ENCODE results near the gene MAOB. TPM values are rescaled to one million over a fixed set of nuclear protein-coding genes. Genes with fewer than 3 reads are reported as not detected.

MAOB gene
- total and polyA plus RNA-seq, 9 of the 15 experiments (the other 6 are each of a cell fraction or from before 2014, with no cell fraction given), result 0.05 to 0.09 TPM; not detected in 7

DNA sequence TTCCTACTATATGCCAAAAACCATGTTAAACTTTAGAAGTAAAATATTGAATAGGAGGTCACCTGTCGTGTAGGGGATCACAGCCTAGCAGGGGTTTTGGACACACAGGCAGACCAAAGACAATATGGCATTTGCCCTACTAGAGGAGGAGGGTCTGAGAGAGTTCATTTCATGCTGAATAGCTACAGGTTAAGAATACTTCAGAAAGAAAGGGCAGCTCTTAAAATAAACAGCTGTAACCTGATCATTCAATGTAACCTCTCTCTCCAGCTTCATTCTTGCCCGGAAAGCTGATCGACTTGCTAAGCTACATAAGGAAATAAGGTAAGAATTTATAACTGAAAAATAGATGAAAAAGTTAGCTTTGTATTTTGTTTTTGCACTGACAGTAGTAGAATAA is 146.3 kb downstream of the MAOB start:
- Histone ChIP-seq H3K9me1 (ENCODE audit: control insufficient read depth, insufficient read depth, low read length) (no peaks in the 10 kb centered on the region), H3K4me2 (ENCODE audit: insufficient read depth, low read length) (no peak overlapping the region), H4K20me1 (replicated peaks; ENCODE audit: control insufficient read depth, insufficient read depth, low read length) (no peaks in the 10 kb centered on the region), H3K36me3 (ENCODE audit: control insufficient read depth, insufficient read depth, low read length) (no peaks in the 10 kb centered on the region), H3K4me3 (no peak overlapping the region), H3K4me1 (replicated peaks in 1 of 2; ENCODE audit: control insufficient read depth in 2 of 2, insufficient read depth in 2 of 2, low read length in 2 of 2) (no peaks in the 10 kb centered on the region), H3K9ac (ENCODE audit: insufficient read depth in 1 of 2, low read depth in 2 of 2, low read length in 2 of 2) (no peak overlapping the region), H3K27me3 (ENCODE audit: control insufficient read depth in 2 of 2, insufficient read depth in 2 of 2, low read length in 2 of 2) (no peaks in the 10 kb centered on the region), H3K27ac (ENCODE audit: extremely low read depth, low read depth, low read length) (no peak overlapping the region), H3K79me2 (ENCODE audit: control insufficient read depth, insufficient read depth, low read length) (no peaks in the 10 kb centered on the region), H3K9me3 (replicated peaks; ENCODE audit: control insufficient read depth, insufficient read depth, low read depth, low read length) (no peaks in the 10 kb centered on the region), H2AFZ (ENCODE audit: low read depth, low read length) (no peak overlapping the region)
- ChIA-PET POLR2A (no interaction called here), CTCF (ENCODE audit: low intra/inter-chr PET ratio) (no interaction called here)
- intact Hi-C loops (cut with micrococcal nuclease), result no loop called here
- 6% methylated on average over 3 of the region's 3 CpGs for WGBS (ENCODE audit: insufficient coverage, low coverage, missing lambda C conversion rate)
- ATAC-seq (no peak), DNase-seq (ENCODE audit: extremely low read depth in 1 of 4, low spot score in 3 of 4) (no peak), FAIRE-seq (no peak)
- TF ChIP-seq ESRRB (CRISPR knock-in tag; IDR thresholded peaks at IDR 0.05; ENCODE audit: borderline replicate concordance) (no peak), HNRNPL (IDR thresholded peaks at IDR 0.05; ENCODE audit: low read depth, low read length) (no peak)
- TF ChIP-seq, protein P1, sequence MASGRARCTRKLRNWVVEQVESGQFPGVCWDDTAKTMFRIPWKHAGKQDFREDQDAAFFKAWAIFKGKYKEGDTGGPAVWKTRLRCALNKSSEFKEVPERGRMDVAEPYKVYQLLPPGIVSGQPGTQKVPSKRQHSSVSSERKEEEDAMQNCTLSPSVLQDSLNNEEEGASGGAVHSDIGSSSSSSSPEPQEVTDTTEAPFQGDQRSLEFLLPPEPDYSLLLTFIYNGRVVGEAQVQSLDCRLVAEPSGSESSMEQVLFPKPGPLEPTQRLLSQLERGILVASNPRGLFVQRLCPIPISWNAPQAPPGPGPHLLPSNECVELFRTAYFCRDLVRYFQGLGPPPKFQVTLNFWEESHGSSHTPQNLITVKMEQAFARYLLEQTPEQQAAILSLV (tag; IDR thresholded peaks at IDR 0.05), result no peak
- no TSS peak for BruUV-seq (replicated peaks)
- in situ Hi-C loops (cut with MboI), result no loop called here

DNA sequence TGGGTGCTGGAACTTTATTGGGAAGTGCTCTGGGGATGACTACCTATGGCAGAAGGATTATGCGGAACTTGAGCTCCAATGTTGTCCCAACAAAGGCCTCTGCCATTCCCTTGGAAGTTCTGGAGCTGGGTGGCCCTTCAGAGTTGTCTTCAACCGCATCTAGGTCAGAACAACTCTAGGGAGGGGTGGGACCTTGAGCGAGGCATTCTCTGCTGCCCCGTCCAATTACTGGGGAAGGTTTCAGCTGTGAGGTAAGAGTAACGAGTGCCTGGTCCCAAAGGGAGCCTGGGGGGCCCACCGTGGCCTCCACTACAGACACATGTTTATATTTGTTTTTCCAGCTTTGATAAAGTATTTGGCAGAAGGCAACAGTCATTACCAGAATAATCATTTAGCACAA is 146.7 kb downstream of the MAOB start:
- no peak for ATAC-seq
- BruUV-seq (replicated peaks), result no TSS peak
- 11% methylated on average over 6 of the region's 6 CpGs for WGBS (ENCODE audit: insufficient coverage, low coverage, missing lambda C conversion rate)
- Histone ChIP-seq H4K20me1 (replicated peaks; ENCODE audit: control insufficient read depth, insufficient read depth, low read length) (no peaks in the 10 kb centered on the region), H3K4me3 (no peak overlapping the region), H3K9me1 (ENCODE audit: control insufficient read depth, insufficient read depth, low read length) (no peaks in the 10 kb centered on the region), H3K27me3 (ENCODE audit: control insufficient read depth in 2 of 2, insufficient read depth in 2 of 2, low read length in 2 of 2) (no peaks in the 10 kb centered on the region), H3K27ac (ENCODE audit: extremely low read depth, low read depth, low read length) (no peak overlapping the region), H3K4me1 (replicated peaks in 1 of 2; ENCODE audit: control insufficient read depth in 2 of 2, insufficient read depth in 2 of 2, low read length in 2 of 2) (no peaks in the 10 kb centered on the region), H3K79me2 (ENCODE audit: control insufficient read depth, insufficient read depth, low read length) (no peaks in the 10 kb centered on the region), H3K36me3 (ENCODE audit: control insufficient read depth, insufficient read depth, low read length) (no peaks in the 10 kb centered on the region), H3K4me2 (ENCODE audit: insufficient read depth, low read length) (no peak overlapping the region), H3K9ac (ENCODE audit: insufficient read depth in 1 of 2, low read depth in 2 of 2, low read length in 2 of 2) (no peak overlapping the region), H2AFZ (ENCODE audit: low read depth, low read length) (no peak overlapping the region), H3K9me3 (replicated peaks; ENCODE audit: control insufficient read depth, insufficient read depth, low read depth, low read length) (no peaks in the 10 kb centered on the region)
- POLR2A ChIA-PET, result no interaction called here
- in situ Hi-C loops (cut with MboI) (no loop called here), intact Hi-C loops (cut with micrococcal nuclease) (no loop called here)
- DNase-seq (ENCODE audit: extremely low read depth in 1 of 4, low spot score in 3 of 4), result no peak
- CTCF ChIA-PET (ENCODE audit: low intra/inter-chr PET ratio), result no interaction called here
- no peak for FAIRE-seq
- TF ChIP-seq, protein P2, sequence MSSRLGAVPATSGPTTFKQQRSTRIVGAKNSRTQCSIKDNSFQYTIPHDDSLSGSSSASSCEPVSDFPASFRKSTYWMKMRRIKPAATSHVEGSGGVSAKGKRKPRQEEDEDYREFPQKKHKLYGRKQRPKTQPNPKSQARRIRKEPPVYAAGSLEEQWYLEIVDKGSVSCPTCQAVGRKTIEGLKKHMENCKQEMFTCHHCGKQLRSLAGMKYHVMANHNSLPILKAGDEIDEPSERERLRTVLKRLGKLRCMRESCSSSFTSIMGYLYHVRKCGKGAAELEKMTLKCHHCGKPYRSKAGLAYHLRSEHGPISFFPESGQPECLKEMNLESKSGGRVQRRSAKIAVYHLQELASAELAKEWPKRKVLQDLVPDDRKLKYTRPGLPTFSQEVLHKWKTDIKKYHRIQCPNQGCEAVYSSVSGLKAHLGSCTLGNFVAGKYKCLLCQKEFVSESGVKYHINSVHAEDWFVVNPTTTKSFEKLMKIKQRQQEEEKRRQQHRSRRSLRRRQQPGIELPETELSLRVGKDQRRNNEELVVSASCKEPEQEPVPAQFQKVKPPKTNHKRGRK (tag; IDR thresholded peaks at IDR 0.05), result no peak
- TF ChIP-seq SLC30A9 (CRISPR knock-in tag; IDR thresholded peaks at IDR 0.05) (no peak), ZNF583 (CRISPR knock-in tag; IDR thresholded peaks at IDR 0.05) (no peak), FOXJ3 (CRISPR knock-in tag; IDR thresholded peaks at IDR 0.05) (no peak), GATA2 (CRISPR knock-in tag; IDR thresholded peaks at IDR 0.05) (no peak), TAL1 (IDR thresholded peaks at IDR 0.05) (no peak), HDAC6 (IDR thresholded peaks at IDR 0.05; ENCODE audit: low read depth, low read length) (no peak), XRCC4 (IDR thresholded peaks at IDR 0.05; ENCODE audit: extremely low read depth, insufficient read depth, insufficient read length) (no peak), ZSCAN32 (CRISPR knock-in tag; IDR thresholded peaks at IDR 0.05) (no peak)
- TF ChIP-seq, protein P3, sequence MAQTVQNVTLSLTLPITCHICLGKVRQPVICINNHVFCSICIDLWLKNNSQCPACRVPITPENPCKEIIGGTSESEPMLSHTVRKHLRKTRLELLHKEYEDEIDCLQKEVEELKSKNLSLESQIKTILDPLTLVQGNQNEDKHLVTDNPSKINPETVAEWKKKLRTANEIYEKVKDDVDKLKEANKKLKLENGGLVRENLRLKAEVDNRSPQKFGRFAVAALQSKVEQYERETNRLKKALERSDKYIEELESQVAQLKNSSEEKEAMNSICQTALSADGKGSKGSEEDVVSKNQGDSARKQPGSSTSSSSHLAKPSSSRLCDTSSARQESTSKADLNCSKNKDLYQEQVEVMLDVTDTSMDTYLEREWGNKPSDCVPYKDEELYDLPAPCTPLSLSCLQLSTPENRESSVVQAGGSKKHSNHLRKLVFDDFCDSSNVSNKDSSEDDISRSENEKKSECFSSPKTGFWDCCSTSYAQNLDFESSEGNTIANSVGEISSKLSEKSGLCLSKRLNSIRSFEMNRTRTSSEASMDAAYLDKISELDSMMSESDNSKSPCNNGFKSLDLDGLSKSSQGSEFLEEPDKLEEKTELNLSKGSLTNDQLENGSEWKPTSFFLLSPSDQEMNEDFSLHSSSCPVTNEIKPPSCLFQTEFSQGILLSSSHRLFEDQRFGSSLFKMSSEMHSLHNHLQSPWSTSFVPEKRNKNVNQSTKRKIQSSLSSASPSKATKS (CRISPR knock-in tag; IDR thresholded peaks at IDR 0.05), result no peak

All from K562 (cell line).